Measurements from ENCODE around the gene CALD1.

Gene CALD1

GRCh38 chr7:134874407-134874806 is 95.0 kb downstream of the CALD1 start:
- no peaks in the 10 kb centered on the region for H3K9me3 ChIP-seq (replicated peaks in 1 of 2; ENCODE audit: control insufficient read depth in 2 of 2, insufficient read depth in 1 of 2, low read depth in 1 of 2, low read length in 2 of 2)
- WGBS, 2 donors (ENCODE audit: extremely low coverage in 2 of 2, insufficient read length in 2 of 2, insufficient replicate concordance in 1 of 2) = no CpG with 5 or more reads among the region's 5 CpGs

GRCh38 chr7:134875867-134876266 is 96.4 kb downstream of the CALD1 start:
- Histone ChIP-seq H3K27ac (replicated peaks; ENCODE audit: low read length) (no peak overlapping the region), H3K18ac (ENCODE audit: low read length) (no peak overlapping the region), H3K23ac (ENCODE audit: low read depth, low read length, poor library complexity) (no peak overlapping the region), H3K4me1 (ENCODE audit: control insufficient read depth in 2 of 2, insufficient read depth in 1 of 2, low read depth in 1 of 2, low read length in 2 of 2) (peaks cover 0 to 3% of the 10 kb centered on the region in 2 donors), H2AK5ac (ENCODE audit: low read depth, low read length) (no peak overlapping the region), H3K4ac (ENCODE audit: low read length) (no peak overlapping the region), H4K91ac (ENCODE audit: low read depth, low read length, poor library complexity) (no peak overlapping the region), H3K14ac (ENCODE audit: low read length) (no peak overlapping the region), H2BK5ac (ENCODE audit: low read length) (no peak overlapping the region), H3K4me3 (ENCODE audit: low read length in 2 of 2) (no peak overlapping the region), H2AFZ (ENCODE audit: low read length) (no peak overlapping the region), H3K36me3 (replicated peaks in 1 of 2; ENCODE audit: control insufficient read depth in 2 of 2, insufficient read depth in 2 of 2, low read length in 2 of 2) (no peaks in the 10 kb centered on the region), H4K8ac (ENCODE audit: low read depth, low read length) (no peak overlapping the region), H2BK120ac (ENCODE audit: low read depth, low read length) (no peak overlapping the region), H3K9me3 (replicated peaks in 1 of 2; ENCODE audit: control insufficient read depth in 2 of 2, insufficient read depth in 1 of 2, low read depth in 1 of 2, low read length in 2 of 2) (no peaks in the 10 kb centered on the region), H2BK12ac (ENCODE audit: low read length) (no peak overlapping the region), H2BK15ac (ENCODE audit: low read length) (no peak overlapping the region), H3K27me3 (ENCODE audit: control insufficient read depth in 3 of 3, insufficient read depth in 3 of 3, low read depth in 1 of 3, low read length in 3 of 3) (no peaks in the 10 kb centered on the region), H3K79me1 (ENCODE audit: low read depth, low read length) (no peaks in the 10 kb centered on the region), H3K9ac (ENCODE audit: low read depth, low read length, poor library complexity) (no peak overlapping the region), H3K4me2 (ENCODE audit: insufficient read depth, low read length, poor library complexity, severe bottlenecking) (no peak overlapping the region)
- DNase-seq (ENCODE audit: low spot score) = no peak
- no CpG with 5 or more reads among the region's 5 CpGs for WGBS, 2 donors (ENCODE audit: extremely low coverage in 2 of 2, insufficient read length in 2 of 2, insufficient replicate concordance in 1 of 2)

More at GRCh38 chr7:134874407-134874806, 95.0 kb downstream of the CALD1 start:
- Histone ChIP-seq H2BK12ac (ENCODE audit: low read length) (no peak overlapping the region), H3K4me2 (ENCODE audit: insufficient read depth, low read length, poor library complexity, severe bottlenecking) (no peak overlapping the region), H2BK5ac (ENCODE audit: low read length) (no peak overlapping the region), H3K4me1 (ENCODE audit: control insufficient read depth in 2 of 2, insufficient read depth in 1 of 2, low read depth in 1 of 2, low read length in 2 of 2) (peaks cover 0 to 3% of the 10 kb centered on the region in 2 donors), H2AFZ (ENCODE audit: low read length) (no peak overlapping the region), H4K91ac (ENCODE audit: low read depth, low read length, poor library complexity) (no peak overlapping the region), H3K36me3 (replicated peaks in 1 of 2; ENCODE audit: control insufficient read depth in 2 of 2, insufficient read depth in 2 of 2, low read length in 2 of 2) (no peaks in the 10 kb centered on the region), H3K23ac (ENCODE audit: low read depth, low read length, poor library complexity) (no peak overlapping the region), H3K27ac (replicated peaks; ENCODE audit: low read length) (no peak overlapping the region), H2BK120ac (ENCODE audit: low read depth, low read length) (no peak overlapping the region), H3K14ac (ENCODE audit: low read length) (no peak overlapping the region), H3K79me1 (ENCODE audit: low read depth, low read length) (no peaks in the 10 kb centered on the region), H3K4me3 (ENCODE audit: low read length in 2 of 2) (no peak overlapping the region), H4K8ac (ENCODE audit: low read depth, low read length) (no peak overlapping the region), H3K18ac (ENCODE audit: low read length) (no peak overlapping the region), H3K27me3 (ENCODE audit: control insufficient read depth in 3 of 3, insufficient read depth in 3 of 3, low read depth in 1 of 3, low read length in 3 of 3) (no peaks in the 10 kb centered on the region), H2BK15ac (ENCODE audit: low read length) (no peak overlapping the region), H3K9ac (ENCODE audit: low read depth, low read length, poor library complexity) (no peak overlapping the region), H2AK5ac (ENCODE audit: low read depth, low read length) (no peak overlapping the region), H3K4ac (ENCODE audit: low read length) (no peak overlapping the region)
- DNase-seq (ENCODE audit: low spot score) = no peak

GRCh38 chr7:134878746-134879357 is 99.4 kb downstream of the CALD1 start:
- no peak overlapping the region for H2BK12ac ChIP-seq (ENCODE audit: low read length)
- H2AFZ ChIP-seq (ENCODE audit: low read length) = no peak overlapping the region
- no peak overlapping the region for H2BK15ac ChIP-seq (ENCODE audit: low read length)

GRCh38 chr7:134879815-134880475 is 100.5 kb downstream of the CALD1 start:
- no peak overlapping the region for H2BK5ac ChIP-seq (ENCODE audit: low read length)
- H3K4me3 ChIP-seq (ENCODE audit: low read length in 2 of 2) = no peak overlapping the region
- no peak overlapping the region for H3K9ac ChIP-seq (ENCODE audit: low read depth, low read length, poor library complexity)
- WGBS, 2 donors (ENCODE audit: extremely low coverage in 2 of 2, insufficient read length in 2 of 2, insufficient replicate concordance in 1 of 2) = no CpG with 5 or more reads among the region's 4 CpGs
- no peaks in the 10 kb centered on the region for H3K9me3 ChIP-seq (replicated peaks in 1 of 2; ENCODE audit: control insufficient read depth in 2 of 2, insufficient read depth in 1 of 2, low read depth in 1 of 2, low read length in 2 of 2)
- no peak overlapping the region for H4K91ac ChIP-seq (ENCODE audit: low read depth, low read length, poor library complexity)
- H3K23ac ChIP-seq (ENCODE audit: low read depth, low read length, poor library complexity) = no peak overlapping the region
- no peaks in the 10 kb centered on the region for H3K79me1 ChIP-seq (ENCODE audit: low read depth, low read length)
- no peak overlapping the region for H3K4ac ChIP-seq (ENCODE audit: low read length)
- no peak overlapping the region for H3K4me2 ChIP-seq (ENCODE audit: insufficient read depth, low read length, poor library complexity, severe bottlenecking)
- no peaks in the 10 kb centered on the region for H3K27me3 ChIP-seq (ENCODE audit: control insufficient read depth in 3 of 3, insufficient read depth in 3 of 3, low read depth in 1 of 3, low read length in 3 of 3)
- H2BK15ac ChIP-seq (ENCODE audit: low read length) = no peak overlapping the region
- H2BK120ac ChIP-seq (ENCODE audit: low read depth, low read length) = no peak overlapping the region
- H3K4me1 ChIP-seq (ENCODE audit: control insufficient read depth in 2 of 2, insufficient read depth in 1 of 2, low read depth in 1 of 2, low read length in 2 of 2) = no peaks in the 10 kb centered on the region
- H2BK12ac ChIP-seq (ENCODE audit: low read length) = no peak overlapping the region
- no peak overlapping the region for H3K18ac ChIP-seq (ENCODE audit: low read length)
- H2AK5ac ChIP-seq (ENCODE audit: low read depth, low read length) = no peak overlapping the region
- H2AFZ ChIP-seq (ENCODE audit: low read length) = no peak overlapping the region
- H3K27ac ChIP-seq (replicated peaks; ENCODE audit: low read length) = no peak overlapping the region
- H3K36me3 ChIP-seq (replicated peaks in 1 of 2; ENCODE audit: control insufficient read depth in 2 of 2, insufficient read depth in 2 of 2, low read length in 2 of 2) = no peaks in the 10 kb centered on the region
- H3K14ac ChIP-seq (ENCODE audit: low read length) = no peak overlapping the region
- no peak overlapping the region for H4K8ac ChIP-seq (ENCODE audit: low read depth, low read length)
- DNase-seq (ENCODE audit: low spot score) = no peak

More at GRCh38 chr7:134878746-134879357, 99.4 kb downstream of the CALD1 start:
- Histone ChIP-seq H3K4ac (ENCODE audit: low read length) (no peak overlapping the region), H3K27me3 (ENCODE audit: control insufficient read depth in 3 of 3, insufficient read depth in 3 of 3, low read depth in 1 of 3, low read length in 3 of 3) (no peaks in the 10 kb centered on the region), H3K27ac (replicated peaks; ENCODE audit: low read length) (no peak overlapping the region), H3K79me1 (ENCODE audit: low read depth, low read length) (no peaks in the 10 kb centered on the region), H2BK120ac (ENCODE audit: low read depth, low read length) (no peak overlapping the region), H3K18ac (ENCODE audit: low read length) (no peak overlapping the region), H3K14ac (ENCODE audit: low read length) (no peak overlapping the region), H3K9ac (ENCODE audit: low read depth, low read length, poor library complexity) (no peak overlapping the region), H3K9me3 (replicated peaks in 1 of 2; ENCODE audit: control insufficient read depth in 2 of 2, insufficient read depth in 1 of 2, low read depth in 1 of 2, low read length in 2 of 2) (no peaks in the 10 kb centered on the region), H2AK5ac (ENCODE audit: low read depth, low read length) (no peak overlapping the region), H3K4me2 (ENCODE audit: insufficient read depth, low read length, poor library complexity, severe bottlenecking) (no peak overlapping the region), H3K4me3 (ENCODE audit: low read length in 2 of 2) (no peak overlapping the region), H3K23ac (ENCODE audit: low read depth, low read length, poor library complexity) (no peak overlapping the region), H2BK5ac (ENCODE audit: low read length) (no peak overlapping the region), H3K4me1 (ENCODE audit: control insufficient read depth in 2 of 2, insufficient read depth in 1 of 2, low read depth in 1 of 2, low read length in 2 of 2) (no peaks in the 10 kb centered on the region), H3K36me3 (replicated peaks in 1 of 2; ENCODE audit: control insufficient read depth in 2 of 2, insufficient read depth in 2 of 2, low read length in 2 of 2) (no peaks in the 10 kb centered on the region), H4K91ac (ENCODE audit: low read depth, low read length, poor library complexity) (no peak overlapping the region), H4K8ac (ENCODE audit: low read depth, low read length) (no peak overlapping the region)
- no peak for DNase-seq (ENCODE audit: low spot score)

Measured in neuronal stem cell (in vitro differentiated cells).